Measurements from ENCODE around the gene FNBP1. TPM values are rescaled to one million over a fixed set of nuclear protein-coding genes. Genes with fewer than 3 reads are reported as not detected.

The FNBP1 gene
- total RNA-seq, 1 experiment from 2014 or later = 80.7 TPM

- BruUV-seq (replicated peaks) = no TSS peak
Observed at GRCh38 chr9:129861447-129861827, 181.6 kb downstream of the FNBP1 start.

GRCh38 chr9:129860653-129861446 lies 182.1 kb downstream of the FNBP1 start:
- ChIA-PET CTCF (no interaction called here), POLR2A (ENCODE audit: unreplicated experiment) (interaction anchor here (0.7 kb wide), 1 partner anchor 518 kb away, joined by 4 read pairs; no protein-coding TSS in a partner anchor)
- H3K27me3 ChIP-seq (ENCODE audit: insufficient read depth, low read depth) = no peaks in the 10 kb centered on the region
- H3K9me3 ChIP-seq (ENCODE audit: insufficient read depth, low read depth) = no peaks in the 10 kb centered on the region
- no peak overlapping the region for H3K4me3 ChIP-seq
- no peak overlapping the region for H3K27ac ChIP-seq
- peaks cover 5% of the 10 kb centered on the region; the same call in 1 of the 2 replicates for H3K36me3 ChIP-seq (ENCODE audit: low read depth)
- H3F3A ChIP-seq (ENCODE audit: insufficient read depth, low read depth) = 0 out of 2 replicates have a peak, but pooled peaks cover 5% of the 10 kb centered on the region
- H4K20me1 ChIP-seq (ENCODE audit: insufficient read depth) = no peaks in the 10 kb centered on the region
- no peak for TF ChIP-seq EZH2 (IDR thresholded peaks at IDR 0.05; ENCODE audit: low read depth)
- TF ChIP-seq, protein P1, sequence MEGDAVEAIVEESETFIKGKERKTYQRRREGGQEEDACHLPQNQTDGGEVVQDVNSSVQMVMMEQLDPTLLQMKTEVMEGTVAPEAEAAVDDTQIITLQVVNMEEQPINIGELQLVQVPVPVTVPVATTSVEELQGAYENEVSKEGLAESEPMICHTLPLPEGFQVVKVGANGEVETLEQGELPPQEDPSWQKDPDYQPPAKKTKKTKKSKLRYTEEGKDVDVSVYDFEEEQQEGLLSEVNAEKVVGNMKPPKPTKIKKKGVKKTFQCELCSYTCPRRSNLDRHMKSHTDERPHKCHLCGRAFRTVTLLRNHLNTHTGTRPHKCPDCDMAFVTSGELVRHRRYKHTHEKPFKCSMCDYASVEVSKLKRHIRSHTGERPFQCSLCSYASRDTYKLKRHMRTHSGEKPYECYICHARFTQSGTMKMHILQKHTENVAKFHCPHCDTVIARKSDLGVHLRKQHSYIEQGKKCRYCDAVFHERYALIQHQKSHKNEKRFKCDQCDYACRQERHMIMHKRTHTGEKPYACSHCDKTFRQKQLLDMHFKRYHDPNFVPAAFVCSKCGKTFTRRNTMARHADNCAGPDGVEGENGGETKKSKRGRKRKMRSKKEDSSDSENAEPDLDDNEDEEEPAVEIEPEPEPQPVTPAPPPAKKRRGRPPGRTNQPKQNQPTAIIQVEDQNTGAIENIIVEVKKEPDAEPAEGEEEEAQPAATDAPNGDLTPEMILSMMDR (conservative IDR thresholded peaks at IDR 0.05) = no peak
- no peak for DNase-seq
- no peaks in the 10 kb centered on the region for H3K4me1 ChIP-seq (replicated peaks; ENCODE audit: insufficient read depth)
- H3K4me2 ChIP-seq = no peak overlapping the region
- BruUV-seq (replicated peaks) = no TSS peak
- intact Hi-C loops (cut with micrococcal nuclease; ENCODE audit: unreplicated experiment) = no loop called here
- no peak overlapping the region for H2AFZ ChIP-seq
- no peaks in the 10 kb centered on the region for H3K79me2 ChIP-seq (ENCODE audit: low read depth)
- H3K9me2 ChIP-seq (ENCODE audit: insufficient read depth) = no peaks in the 10 kb centered on the region

More at GRCh38 chr9:129861447-129861827, 181.6 kb downstream of the FNBP1 start:
- no peaks in the 10 kb centered on the region for H4K20me1 ChIP-seq (ENCODE audit: insufficient read depth)
- no peak for DNase-seq
- CTCF ChIA-PET = no interaction called here
- no peak overlapping the region for H3K4me2 ChIP-seq
- H3F3A ChIP-seq (ENCODE audit: insufficient read depth, low read depth) = 0 out of 2 replicates have a peak, but pooled peaks cover 5% of the 10 kb centered on the region
- H3K27me3 ChIP-seq (ENCODE audit: insufficient read depth, low read depth) = no peaks in the 10 kb centered on the region
- no peaks in the 10 kb centered on the region for H3K4me1 ChIP-seq (replicated peaks; ENCODE audit: insufficient read depth)
- no peak overlapping the region for H3K27ac ChIP-seq
- intact Hi-C loops (cut with micrococcal nuclease; ENCODE audit: unreplicated experiment) = no loop called here
- no peak for TF ChIP-seq EZH2 (IDR thresholded peaks at IDR 0.05; ENCODE audit: low read depth)
- TF ChIP-seq, protein P1 (conservative IDR thresholded peaks at IDR 0.05) = no peak
- no peaks in the 10 kb centered on the region for H3K79me2 ChIP-seq (ENCODE audit: low read depth)
- H3K36me3 ChIP-seq (ENCODE audit: low read depth) = peaks cover 5% of the 10 kb centered on the region; the same call in 1 of the 2 replicates
- H3K9me2 ChIP-seq (ENCODE audit: insufficient read depth) = no peaks in the 10 kb centered on the region
- H3K9me3 ChIP-seq (ENCODE audit: insufficient read depth, low read depth) = no peaks in the 10 kb centered on the region
- no peak overlapping the region for H3K4me3 ChIP-seq
- POLR2A ChIA-PET (ENCODE audit: unreplicated experiment) = no interaction called here
- no peak overlapping the region for H2AFZ ChIP-seq

- no peaks in the 10 kb centered on the region for H4K20me1 ChIP-seq (ENCODE audit: insufficient read depth)
- TF ChIP-seq EZH2 (IDR thresholded peaks at IDR 0.05; ENCODE audit: low read depth) = no peak
- TF ChIP-seq, protein P1 (conservative IDR thresholded peaks at IDR 0.05) = no peak
- BruUV-seq (replicated peaks) = no TSS peak
- no peaks in the 10 kb centered on the region for H3K9me2 ChIP-seq (ENCODE audit: insufficient read depth)
- ChIA-PET POLR2A (ENCODE audit: unreplicated experiment) (interaction anchor here (0.6 kb wide), 1 partner anchor 34 kb away, joined by 3 read pairs; no protein-coding TSS in a partner anchor), CTCF (no interaction called here)
- H3K27me3 ChIP-seq (ENCODE audit: insufficient read depth, low read depth) = no peaks in the 10 kb centered on the region
- no peak overlapping the region for H2AFZ ChIP-seq
- H3K9me3 ChIP-seq (ENCODE audit: insufficient read depth, low read depth) = no peaks in the 10 kb centered on the region
- no peaks in the 10 kb centered on the region for H3K36me3 ChIP-seq (ENCODE audit: low read depth)
- no peak overlapping the region for H3K4me2 ChIP-seq
- no peaks in the 10 kb centered on the region for H3K79me2 ChIP-seq (ENCODE audit: low read depth)
- no peak overlapping the region for H3K4me3 ChIP-seq
- intact Hi-C loops (cut with micrococcal nuclease; ENCODE audit: unreplicated experiment) = no loop called here
- DNase-seq = no peak
- H3F3A ChIP-seq (ENCODE audit: insufficient read depth, low read depth) = peaks cover 9% of the 10 kb centered on the region; the same call in 1 of the 2 replicates
- peaks cover 2% of the 10 kb centered on the region for H3K4me1 ChIP-seq (replicated peaks; ENCODE audit: insufficient read depth)
- no peak overlapping the region for H3K27ac ChIP-seq
Observed at GRCh38 chr9:129858167-129858962, 184.6 kb downstream of the FNBP1 start.

All from PC-9 (cell line).